Neuronal stem cell (in vitro differentiated cells): ENCODE measurements around the gene APOLD1. TPM values are rescaled to one million over a fixed set of nuclear protein-coding genes. Genes with fewer than 3 reads are reported as not detected.
A peak's percentile ranks its signal among the peaks of the same experiment; 100 is the strongest.
"Not testable (repeated sequence)": the region's sequence is repeated elsewhere in the genome, so short reads cannot be mapped to it uniquely, and the experiment has no call there.

Experiments
- DNase-seq: peaks from one replicate; pipeline ENCODE4 v3.0.0-alpha.2; 2013; ENCODE audit warnings: low spot score
- H2AFZ ChIP-seq: one replicate; pipeline ENCODE4 v1.6.1; 2013; ENCODE audit warnings: mild to moderate bottlenecking, low read length, inconsistent platforms
- H2AK5ac ChIP-seq: 2 replicates; pipeline ENCODE4 v1.6.1; 2013; ENCODE audit warnings: low read depth, mild to moderate bottlenecking, inconsistent platforms, low read length, moderate library complexity, mixed read lengths
- H2BK120ac ChIP-seq: 2 replicates; pipeline ENCODE4 v1.6.1; 2013; ENCODE audit warnings: low read depth, mild to moderate bottlenecking, inconsistent platforms, low read length, moderate library complexity, mixed read lengths
- H2BK12ac ChIP-seq: one replicate; pipeline ENCODE4 v1.6.1; 2013; ENCODE audit warnings: low read length, inconsistent platforms
- H2BK15ac ChIP-seq: 2 replicates; pipeline ENCODE4 v1.6.1; 2013; ENCODE audit warnings: mild to moderate bottlenecking, low read length, inconsistent platforms, mixed read lengths
- H2BK5ac ChIP-seq: one replicate; pipeline ENCODE4 v1.6.1; 2013; ENCODE audit warnings: inconsistent platforms, mild to moderate bottlenecking, low read length, moderate library complexity
- H3K14ac ChIP-seq: one replicate; pipeline ENCODE4 v1.6.1; 2013; ENCODE audit warnings: low read length, inconsistent platforms
- H3K18ac ChIP-seq: 2 replicates; pipeline ENCODE4 v1.6.1; 2013; ENCODE audit warnings: low read length, inconsistent platforms
- H3K23ac ChIP-seq: 2 replicates; pipeline ENCODE4 v1.6.1; 2013; ENCODE audit warnings: low read depth, mild to moderate bottlenecking, mixed read lengths, low read length, inconsistent platforms; ENCODE audit not compliant: poor library complexity
- H3K27ac ChIP-seq: replicated peaks from 3 replicates; pipeline ENCODE4 v1.5.1; 2013; ENCODE audit warnings: low read length, inconsistent platforms
- H3K27me3 ChIP-seq, 3 experiments: 2 replicates each; pipeline ENCODE4 v1.6.1; 2013; ENCODE audit warnings: low read length in 3 of 3, mild to moderate bottlenecking in 2 of 3, inconsistent platforms in 1 of 3, low read depth in 1 of 3, mixed read lengths in 1 of 3, moderate library complexity in 1 of 3; ENCODE audit not compliant: control insufficient read depth in 3 of 3, insufficient read depth in 3 of 3
- H3K36me3 ChIP-seq, 2 donors: replicated peaks in 1 of 2; 2 replicates each; pipeline ENCODE4 v1.6.1; 2013; ENCODE audit warnings: low read length in 2 of 2; ENCODE audit not compliant: control insufficient read depth in 2 of 2, insufficient read depth in 2 of 2
- H3K4ac ChIP-seq: 2 replicates; pipeline ENCODE4 v1.6.1; 2013; ENCODE audit warnings: inconsistent platforms, mild to moderate bottlenecking, low read length, moderate library complexity
- H3K4me1 ChIP-seq, 2 donors: 1 replicate in 1 of 2; 2 replicates in 1 of 2; pipeline ENCODE4 v1.6.1; 2013; ENCODE audit warnings: low read length in 2 of 2, low read depth in 1 of 2; ENCODE audit not compliant: control insufficient read depth in 2 of 2, insufficient read depth in 1 of 2
- H3K4me2 ChIP-seq: one replicate; pipeline ENCODE4 v1.6.1; 2013; ENCODE audit warnings: mild to moderate bottlenecking, low read length, inconsistent platforms; ENCODE audit not compliant: insufficient read depth, poor library complexity, severe bottlenecking
- H3K4me3 ChIP-seq, 2 donors: 2 replicates each; pipeline ENCODE4 v1.5.1; 2013; ENCODE audit warnings: low read length in 2 of 2, mild to moderate bottlenecking in 2 of 2, inconsistent platforms in 1 of 2, moderate library complexity in 1 of 2
- H3K79me1 ChIP-seq: one replicate; pipeline ENCODE4 v1.6.1; 2013; ENCODE audit warnings: low read depth, mild to moderate bottlenecking, inconsistent platforms, low read length, moderate library complexity
- H3K9ac ChIP-seq: one replicate; pipeline ENCODE4 v1.6.1; 2013; ENCODE audit warnings: mild to moderate bottlenecking, low read depth, low read length, inconsistent platforms; ENCODE audit not compliant: poor library complexity
- H3K9me3 ChIP-seq, 2 donors: replicated peaks in 1 of 2; 2 replicates each; pipeline versions ENCODE3 to v1.6.1; 2013; ENCODE audit warnings: low read length in 2 of 2, mild to moderate bottlenecking in 2 of 2, inconsistent platforms in 1 of 2, low read depth in 1 of 2, mixed read lengths in 1 of 2, moderate library complexity in 1 of 2; ENCODE audit not compliant: control insufficient read depth in 2 of 2, insufficient read depth in 1 of 2
- H4K8ac ChIP-seq: one replicate; pipeline ENCODE4 v1.6.1; 2013; ENCODE audit warnings: low read depth, mild to moderate bottlenecking, inconsistent platforms, low read length, moderate library complexity
- H4K91ac ChIP-seq: one replicate; pipeline ENCODE4 v1.6.1; 2013; ENCODE audit warnings: low read length, low read depth, mild to moderate bottlenecking, inconsistent platforms; ENCODE audit not compliant: poor library complexity
- WGBS, 2 donors: extraction: QIAGEN DNeasy Blood & Tissue Kit; methylation state at CpG; one replicate each; pipeline ENCODE4 v1.1.7; 2013; ENCODE audit warnings: missing lambda C conversion rate in 2 of 2, mixed read lengths in 1 of 2; ENCODE audit not compliant: insufficient read length in 2 of 2, insufficient replicate concordance in 1 of 2; ENCODE audit errors: extremely low coverage in 2 of 2; 5-methylcytosine and 5-hydroxymethylcytosine counted together
- polyA plus RNA-seq, 2 experiments: library from polyadenylated mRNA; stranded (reverse); fragments of 200-250 nt; gene quantifications; one replicate each; pipeline ENCODE4 v1.2.3, GENCODE V29; 2013

Gene APOLD1, protein sequence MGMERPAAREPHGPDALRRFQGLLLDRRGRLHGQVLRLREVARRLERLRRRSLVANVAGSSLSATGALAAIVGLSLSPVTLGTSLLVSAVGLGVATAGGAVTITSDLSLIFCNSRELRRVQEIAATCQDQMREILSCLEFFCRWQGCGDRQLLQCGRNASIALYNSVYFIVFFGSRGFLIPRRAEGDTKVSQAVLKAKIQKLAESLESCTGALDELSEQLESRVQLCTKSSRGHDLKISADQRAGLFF
- 4.6 TPM for polyA plus RNA-seq (2013, experiment 1 of 2)
- 4.2 TPM for polyA plus RNA-seq (2013, experiment 2 of 2)

DNA sequence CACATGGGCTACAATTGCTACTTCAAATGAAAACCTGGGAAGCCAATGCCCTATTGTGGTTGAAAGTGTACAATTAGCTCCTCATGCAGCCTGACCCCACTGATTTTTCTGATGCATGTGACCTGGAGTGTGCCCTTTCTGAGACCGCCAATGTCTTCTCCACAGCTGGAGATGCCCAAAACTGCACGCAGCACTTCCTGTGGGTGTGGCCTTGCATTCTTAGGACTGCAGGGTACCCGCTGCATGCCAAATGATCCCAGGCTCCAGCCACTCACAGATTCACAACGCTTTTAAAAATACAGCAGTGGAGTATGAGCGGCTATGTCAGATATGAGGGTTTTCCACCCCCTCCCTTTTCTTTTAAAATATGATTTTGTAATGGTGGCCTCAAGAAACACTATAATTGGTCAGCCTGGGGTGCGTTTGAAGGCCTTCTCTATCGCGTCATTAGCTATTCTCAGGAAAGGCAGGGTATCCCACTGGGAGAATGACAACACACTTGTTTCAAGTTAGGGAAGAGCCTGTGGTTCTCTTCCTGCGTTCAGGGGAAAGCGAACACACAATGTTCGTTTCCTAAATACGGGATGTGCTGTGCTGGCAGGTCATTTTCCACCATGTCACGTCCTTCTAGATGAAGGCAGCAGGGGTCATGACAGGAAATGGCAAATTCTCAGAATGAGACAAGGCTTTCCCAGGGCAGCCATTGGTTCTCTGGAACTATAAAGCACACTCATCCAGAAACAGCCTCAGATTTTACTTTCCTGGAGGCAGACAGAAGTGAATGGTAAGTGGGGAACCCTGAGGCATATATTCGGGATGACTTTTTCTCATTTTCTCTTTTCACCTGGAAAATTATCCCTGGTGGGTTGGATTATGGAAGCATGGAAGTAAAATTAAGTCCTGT is at the start of gene APOLD1:
Gene APOLD1 (plus strand): TSS at position 749 of the 904 bp plus-strand sequence. CDS start 33 bp downstream, at position 782.
- H3K4me2 ChIP-seq: no peak within 1 kb of the TSS
- no peak within 1 kb of the TSS for H3K27ac ChIP-seq
- no peak within 1 kb of the TSS for H3K18ac ChIP-seq
- H3K4me3 ChIP-seq: peak within 1 kb of the TSS in 1 of 2 donors; percentile 42
- no peak within 1 kb of the TSS for H2AK5ac ChIP-seq
- peaks cover 0 to 17% of the 10 kb centered on the region in 2 donors for H3K36me3 ChIP-seq
- no peak within 1 kb of the TSS for H2BK15ac ChIP-seq
- H3K9ac ChIP-seq: no peak within 1 kb of the TSS
- H2BK5ac ChIP-seq: no peak within 1 kb of the TSS
- peak within 1 kb of the TSS; percentile 79 for H4K91ac ChIP-seq
- WGBS, 2 donors: no CpG with 5 or more reads among the region's 14 CpGs
- H3K79me1 ChIP-seq: no peaks in the 10 kb centered on the region
- DNase-seq: no peak
- no peak within 1 kb of the TSS for H4K8ac ChIP-seq
- peaks cover 15 to 17% of the 10 kb centered on the region in 2 donors for H3K4me1 ChIP-seq
- H3K9me3 ChIP-seq: peaks cover 6 to 16% of the 10 kb centered on the region in 2 donors
- H2AFZ ChIP-seq: peak within 1 kb of the TSS; percentile 74
- H3K23ac ChIP-seq: no peak within 1 kb of the TSS
- no peak within 1 kb of the TSS for H3K14ac ChIP-seq
- H2BK120ac ChIP-seq: no peak within 1 kb of the TSS
- H3K27me3 ChIP-seq: peaks cover 0 to 5% (median 0%) of the 10 kb centered on the region in 3 experiments
- no peak within 1 kb of the TSS for H3K4ac ChIP-seq
- H2BK12ac ChIP-seq: no peak within 1 kb of the TSS

GRCh38 chr12:12736759-12737676 is 48.4 kb upstream of the APOLD1 start:
- no peak overlapping the region for H3K23ac ChIP-seq
- no peaks in the 10 kb centered on the region for H3K27me3 ChIP-seq
- peaks cover 12 to 13% of the 10 kb centered on the region in 2 donors for H3K4me1 ChIP-seq
- no peak overlapping the region for H2BK12ac ChIP-seq
- no peak overlapping the region for H2AK5ac ChIP-seq
- no peak overlapping the region for H2BK120ac ChIP-seq
- H2AFZ ChIP-seq: peak overlapping the region; percentile 57
- no CpG with 5 or more reads among the region's 9 CpGs for WGBS, 2 donors
- H2BK5ac ChIP-seq: no peak overlapping the region
- no peak overlapping the region for H4K8ac ChIP-seq
- peaks cover 0 to 4% of the 10 kb centered on the region in 2 donors for H3K9me3 ChIP-seq
- H3K79me1 ChIP-seq: no peaks in the 10 kb centered on the region
- DNase-seq: no peak
- peak overlapping the region; percentile 67 for H3K27ac ChIP-seq
- H2BK15ac ChIP-seq: no peak overlapping the region
- H3K9ac ChIP-seq: no peak overlapping the region
- no peak overlapping the region for H3K14ac ChIP-seq
- no peak overlapping the region for H3K18ac ChIP-seq
- H3K4me3 ChIP-seq: no peak overlapping the region
- H3K4ac ChIP-seq: no peak overlapping the region
- H3K36me3 ChIP-seq: peaks cover 0 to 2% of the 10 kb centered on the region in 2 donors
- no peak overlapping the region for H3K4me2 ChIP-seq
- no peak overlapping the region for H4K91ac ChIP-seq

DNA sequence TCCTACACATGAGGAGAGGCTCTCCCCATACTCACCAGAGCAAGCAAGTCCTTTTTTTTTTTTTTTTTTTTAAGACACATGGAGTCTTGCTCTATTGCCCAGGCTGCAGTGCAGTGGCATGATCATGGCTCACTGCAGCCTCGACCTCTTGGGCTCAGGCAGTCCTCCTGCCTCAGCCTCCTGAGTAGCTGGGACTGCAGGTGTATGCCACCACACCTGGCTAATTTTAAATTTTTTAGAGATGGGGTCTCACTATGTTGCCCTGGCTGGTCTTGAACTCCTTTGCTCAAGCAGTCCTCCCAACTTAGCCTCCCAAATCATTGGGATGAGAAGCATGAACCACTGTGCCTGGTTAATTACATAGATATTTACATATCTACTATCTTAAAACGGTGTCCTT is 47.3 kb upstream of the APOLD1 start:
- not testable (repeated sequence) for DNase-seq

More for the DNA sequence above, 47.3 kb upstream of the APOLD1 start:
- H4K91ac ChIP-seq, H3K79me1 ChIP-seq, H3K4ac ChIP-seq, H3K36me3 ChIP-seq, H3K23ac ChIP-seq, H3K4me3 ChIP-seq, H3K27ac ChIP-seq, H3K9ac ChIP-seq, H2BK15ac ChIP-seq, H3K14ac ChIP-seq, H3K27me3 ChIP-seq, H3K4me2 ChIP-seq, H2BK120ac ChIP-seq, H3K9me3 ChIP-seq, H2BK5ac ChIP-seq, H2AK5ac ChIP-seq, H4K8ac ChIP-seq, H3K18ac ChIP-seq, H2AFZ ChIP-seq, H2BK12ac ChIP-seq: not testable (repeated sequence)
- WGBS, 2 donors: no CpG with 5 or more reads among the region's 2 CpGs
- H3K4me1 ChIP-seq: peaks cover 12 to 13% of the 10 kb centered on the region in 2 donors
